WTC11 (cell line): ENCODE results near the gene MECR. TPM values are rescaled to one million over a fixed set of nuclear protein-coding genes. Genes with fewer than 3 reads are reported as not detected.

Experiments used
- ATAC-seq: fragments of 200-7000 bp; cut with Tn5 transposase; 2 replicates; pipeline ENCODE4 v1.10.0; 2021; ENCODE audit warnings: mild to moderate bottlenecking, moderate library complexity
- CTCF ChIA-PET: fragments of 300-600 bp; sonication (Branson Sonifier 250); formaldehyde crosslinking; loops from one replicate; lab custom pipeline; 2021; ENCODE audit warnings: antibody characterized with exemption; lab: Charles Lee
- POLR2A ChIA-PET: fragments of 350-600 bp; sonication (Branson Sonifier 250); formaldehyde crosslinking; loops from one replicate; lab custom pipeline; 2021; ENCODE audit warnings: antibody characterized with exemption; lab: Charles Lee
- DNase-seq: peaks from one replicate; pipeline ENCODE4 v3.0.0; 2021; ENCODE audit warnings: low spot score
- H3K27ac Mint-ChIP-seq: 2 replicates; pipeline ENCODE4 v1.8.0; 2021; ENCODE audit warnings: mixed read lengths
- H3K27me3 Mint-ChIP-seq: 2 replicates; pipeline ENCODE4 v1.8.0; 2021; ENCODE audit warnings: low read depth, mild to moderate bottlenecking, moderate library complexity, mixed read lengths
- H3K36me3 Mint-ChIP-seq: 2 replicates; pipeline ENCODE4 v1.8.0; 2021; ENCODE audit warnings: mixed read lengths
- H3K4me1 Mint-ChIP-seq: 2 replicates; pipeline ENCODE4 v1.8.0; 2022; ENCODE audit warnings: mixed read lengths
- H3K4me3 Mint-ChIP-seq: 2 replicates; pipeline ENCODE4 v1.8.0; 2021; ENCODE audit warnings: mild to moderate bottlenecking, moderate library complexity, mixed read lengths
- H3K9me3 Mint-ChIP-seq: 2 replicates; pipeline ENCODE4 v1.8.0; 2021; ENCODE audit warnings: mixed read lengths
- AR ChIP-seq: fragments of 250-450 bp; sonication (Bioruptor Pico); IDR thresholded peaks from 2 replicates; pipeline ENCODE4 v1.9.0; 2021; ENCODE audit warnings: mild to moderate bottlenecking
- ATF2 ChIP-seq: sonication (generic); formaldehyde crosslinking; IDR thresholded peaks from 2 replicates; pipeline ENCODE4 v1.8.1; 2022; ENCODE audit warnings: low read depth, missing genetic modification reagents, borderline replicate concordance
- E2F1 ChIP-seq: sonication (generic); formaldehyde crosslinking; IDR thresholded peaks from 2 replicates; pipeline ENCODE4 v1.8.0; 2022; ENCODE audit warnings: mild to moderate bottlenecking, missing genetic modification reagents
- ELF4 ChIP-seq: sonication (generic); formaldehyde crosslinking; IDR thresholded peaks from 2 replicates; pipeline ENCODE4 v1.8.1; 2022; ENCODE audit warnings: low read depth, mild to moderate bottlenecking, moderate library complexity, missing genetic modification reagents
- ESRRA ChIP-seq: sonication (generic); formaldehyde crosslinking; IDR thresholded peaks from 2 replicates; pipeline ENCODE4 v1.8.1; 2022; ENCODE audit warnings: mild to moderate bottlenecking, missing genetic modification reagents, borderline replicate concordance
- ETV6 ChIP-seq: sonication (generic); formaldehyde crosslinking; IDR thresholded peaks from 2 replicates; pipeline ENCODE4 v1.8.1; 2022; ENCODE audit warnings: mild to moderate bottlenecking, missing genetic modification reagents
- FOXK1 ChIP-seq: sonication (generic); formaldehyde crosslinking; IDR thresholded peaks from 2 replicates; pipeline ENCODE4 v1.8.0; 2022; ENCODE audit warnings: mild to moderate bottlenecking, moderate library complexity, missing genetic modification reagents
- FOXP4 ChIP-seq: sonication (generic); formaldehyde crosslinking; IDR thresholded peaks from 2 replicates; pipeline ENCODE4 v1.8.0; 2022; ENCODE audit warnings: mild to moderate bottlenecking, missing genetic modification reagents
- MXD4 ChIP-seq: fragments of 250-450 bp; sonication (Bioruptor Pico); IDR thresholded peaks from 2 replicates; pipeline ENCODE4 v1.8.0; 2021; ENCODE audit warnings: mild to moderate bottlenecking, moderate library complexity, borderline replicate concordance
- MYBL2 ChIP-seq: sonication (generic); formaldehyde crosslinking; IDR thresholded peaks from 2 replicates; pipeline ENCODE4 v1.8.1; 2023; ENCODE audit warnings: mild to moderate bottlenecking, moderate library complexity, missing genetic modification reagents
- NR1H2 ChIP-seq: sonication (generic); formaldehyde crosslinking; IDR thresholded peaks from 2 replicates; pipeline ENCODE4 v1.9.0; 2021; ENCODE audit warnings: mild to moderate bottlenecking, moderate library complexity, missing genetic modification reagents
- PREB ChIP-seq: sonication (generic); formaldehyde crosslinking; IDR thresholded peaks from 2 replicates; pipeline ENCODE4 v1.8.1; 2022; ENCODE audit warnings: mild to moderate bottlenecking, missing genetic modification reagents, moderate library complexity, borderline replicate concordance
- SMAD4 ChIP-seq: sonication (generic); formaldehyde crosslinking; IDR thresholded peaks from 2 replicates; pipeline ENCODE4 v1.8.0; 2022; ENCODE audit warnings: mild to moderate bottlenecking, missing genetic modification reagents
- SOX15 ChIP-seq: fragments of 250-450 bp; sonication (Bioruptor Pico); IDR thresholded peaks from 2 replicates; pipeline ENCODE4 v1.9.0; 2021; ENCODE audit warnings: mild to moderate bottlenecking
- SP1 ChIP-seq: sonication (generic); formaldehyde crosslinking; conservative IDR thresholded peaks from 2 replicates; pipeline ENCODE4 v1.8.1; 2022; ENCODE audit warnings: missing genetic modification reagents
- TEAD1 ChIP-seq: sonication (generic); formaldehyde crosslinking; IDR thresholded peaks from 2 replicates; pipeline ENCODE4 v1.8.0; 2022; ENCODE audit warnings: mild to moderate bottlenecking, missing genetic modification reagents
- TEAD4 ChIP-seq: sonication (generic); formaldehyde crosslinking; IDR thresholded peaks from 2 replicates; pipeline ENCODE4 v1.8.0; 2022; ENCODE audit warnings: mild to moderate bottlenecking, missing genetic modification reagents
- USF1 ChIP-seq: sonication (generic); formaldehyde crosslinking; IDR thresholded peaks from 2 replicates; pipeline ENCODE4 v1.8.0; 2022; ENCODE audit warnings: mild to moderate bottlenecking, missing genetic modification reagents
- ZNF232 ChIP-seq: sonication (generic); formaldehyde crosslinking; IDR thresholded peaks from 2 replicates; pipeline ENCODE4 v1.8.0; 2022; ENCODE audit warnings: mild to moderate bottlenecking, missing genetic modification reagents
- ZNF416 ChIP-seq: fragments of 250-450 bp; sonication (Bioruptor Pico); IDR thresholded peaks from 2 replicates; pipeline ENCODE4 v1.9.0; 2021; ENCODE audit warnings: mild to moderate bottlenecking, inconsistent platforms
- total RNA-seq: library from RNA; stranded (reverse); gene quantifications from 3 replicates; pipeline ENCODE4 v1.2.3, GENCODE V29; 2021

The MECR gene
- total RNA-seq, 1 experiment from 2014 or later, result 37.6 TPM

- TF ChIP-seq USF1 (CRISPR knock-in tag), result no peak
Observed at GRCh38 chr1:29193879-29194455, 36.8 kb downstream of the MECR start (continued).

GRCh38 chr1:29190718-29191117, 40.0 kb downstream of the MECR start:
- TF ChIP-seq PREB (CRISPR knock-in tag), result no peak
- H3K27me3 Mint-ChIP-seq, result no peaks in the 10 kb centered on the region
- H3K4me1 Mint-ChIP-seq, result peaks cover 28% of the 10 kb centered on the region
- H3K4me3 Mint-ChIP-seq, result no peak overlapping the region
- H3K36me3 Mint-ChIP-seq, result peaks cover 34% of the 10 kb centered on the region
- peaks cover 5% of the 10 kb centered on the region for H3K9me3 Mint-ChIP-seq
- POLR2A ChIA-PET, result no interaction called here
- CTCF ChIA-PET, result interaction anchor here (1.4 to 1.6 kb wide), 2 partner anchors 9 to 12 kb away, joined by 4 to 5 read pairs; partner anchors contain the start of gene SRSF4
- no peak overlapping the region for H3K27ac Mint-ChIP-seq
- no peak for DNase-seq
- ATAC-seq, result no peak

GRCh38 chr1:29186707-29187106, 44.0 kb downstream of the MECR start:
- Mint-ChIP-seq H3K27ac (peak overlapping the region; percentile 98), H3K36me3 (peaks cover 9% of the 10 kb centered on the region), H3K27me3 (no peaks in the 10 kb centered on the region), H3K4me3 (peak overlapping the region; percentile 24), H3K9me3 (peaks cover 5% of the 10 kb centered on the region), H3K4me1 (peaks cover 46% of the 10 kb centered on the region)
- ATAC-seq (peak; percentile 41), DNase-seq (peak; percentile 23)
- ChIA-PET POLR2A (interaction anchor here (1.0 kb wide), 1 partner anchor 273 kb away, joined by 4 read pairs; the partner anchor contains the start of gene EPB41), CTCF (interaction anchor here (1.0 to 2.4 kb wide), 6 partner anchors 10 to 450 kb away, joined by 3 to 30 read pairs (median 6); partner anchors contain the start of gene YTHDF2)
- TF ChIP-seq MYBL2 (CRISPR knock-in tag) (no peak), FOXK1 (CRISPR knock-in tag) (peak; percentile 19; the same call in 1 of the 2 replicates), ZNF416 (CRISPR knock-in tag) (no peak), USF1 (CRISPR knock-in tag) (no peak), NR1H2 (no peak), SMAD4 (CRISPR knock-in tag) (no peak), ETV6 (CRISPR knock-in tag) (0 out of 2 replicates have a peak, but pooled peaks have one; percentile 63), AR (no peak), E2F1 (no peak), TEAD4 (CRISPR knock-in tag) (no peak), SP1 (0 out of 2 replicates have a peak, but pooled peaks have one; percentile 25), MXD4 (CRISPR knock-in tag) (no peak), TEAD1 (CRISPR knock-in tag) (no peak; the same call in 1 of the 2 replicates), ZNF232 (CRISPR knock-in tag) (no peak), SOX15 (CRISPR knock-in tag) (no peak), ATF2 (CRISPR knock-in tag) (no peak), FOXP4 (CRISPR knock-in tag) (no peak), ELF4 (no peak), ESRRA (CRISPR knock-in tag) (no peak)
